ENCODE measurements around the gene UNC5A. TPM values are rescaled to one million over a fixed set of nuclear protein-coding genes. Genes with fewer than 3 reads are reported as not detected.

The UNC5A gene
- total RNA-seq, 4 donors from 2014 or later = 0.48 TPM; not detected in 3

- Histone ChIP-seq H3K27ac (no peak overlapping the region), H3K4me3 (no peak overlapping the region), H3K4me1 (no peaks in the 10 kb centered on the region), H3K9me3 (no peaks in the 10 kb centered on the region), H3K36me3 (no peaks in the 10 kb centered on the region), H3K27me3 (no peaks in the 10 kb centered on the region)
- no peak for DNase-seq
- intact Hi-C loops (cut with DNase I; ENCODE audit: low total_unique reads) = no loop called here
- TF ChIP-seq POLR2A (IDR thresholded peaks at IDR 0.05) = no peak
- no peak for TF ChIP-seq CTCF (IDR thresholded peaks at IDR 0.05)
These were observed 21.2 kb upstream of the UNC5A start for GRCh38 chr5:176788941-176789872.

DNA sequence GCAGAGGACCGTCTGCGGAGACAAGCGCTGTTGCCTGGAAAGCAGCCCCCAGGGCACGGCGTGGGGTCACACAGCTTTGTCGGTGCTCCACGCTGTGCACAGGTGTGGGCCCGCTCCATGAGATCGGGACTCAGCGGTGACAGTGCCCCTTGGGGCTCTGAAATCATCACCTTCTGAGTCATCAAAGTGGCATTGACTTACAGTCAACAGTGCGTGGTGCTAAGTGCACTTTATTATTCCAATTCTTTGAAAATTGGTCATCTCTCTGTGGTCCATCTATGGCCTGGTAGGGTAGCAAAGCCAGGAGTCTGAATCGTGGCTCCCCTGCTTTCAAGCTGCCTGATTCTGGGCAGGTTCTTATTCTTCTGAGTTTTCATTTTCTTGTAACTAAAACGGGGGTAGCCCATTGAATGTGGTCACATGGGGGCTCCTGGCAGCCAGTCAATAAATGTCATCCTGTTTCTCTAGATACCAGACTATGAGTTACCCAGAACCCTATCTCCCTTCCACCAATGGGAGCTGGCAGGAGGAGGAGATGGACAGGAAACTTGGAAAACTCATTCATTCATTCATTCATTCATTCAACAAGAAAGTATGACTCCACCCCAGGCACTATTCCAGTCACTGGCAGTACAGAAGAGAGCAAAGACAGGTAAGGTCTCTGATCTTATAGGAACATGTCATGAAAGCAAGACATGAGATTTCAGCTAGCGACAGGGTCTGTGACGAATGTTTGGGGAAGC is 20.3 kb upstream of the UNC5A start:
- DNase-seq = no peak
- Histone ChIP-seq H3K36me3 (no peaks in the 10 kb centered on the region), H3K9me3 (no peaks in the 10 kb centered on the region), H3K4me1 (no peaks in the 10 kb centered on the region), H3K27ac (no peak overlapping the region), H3K27me3 (no peaks in the 10 kb centered on the region), H3K4me3 (no peak overlapping the region)
- intact Hi-C loops (cut with DNase I; ENCODE audit: low total_unique reads) = no loop called here
- no peak for TF ChIP-seq POLR2A (IDR thresholded peaks at IDR 0.05)
- TF ChIP-seq CTCF (IDR thresholded peaks at IDR 0.05) = no peak

DNA sequence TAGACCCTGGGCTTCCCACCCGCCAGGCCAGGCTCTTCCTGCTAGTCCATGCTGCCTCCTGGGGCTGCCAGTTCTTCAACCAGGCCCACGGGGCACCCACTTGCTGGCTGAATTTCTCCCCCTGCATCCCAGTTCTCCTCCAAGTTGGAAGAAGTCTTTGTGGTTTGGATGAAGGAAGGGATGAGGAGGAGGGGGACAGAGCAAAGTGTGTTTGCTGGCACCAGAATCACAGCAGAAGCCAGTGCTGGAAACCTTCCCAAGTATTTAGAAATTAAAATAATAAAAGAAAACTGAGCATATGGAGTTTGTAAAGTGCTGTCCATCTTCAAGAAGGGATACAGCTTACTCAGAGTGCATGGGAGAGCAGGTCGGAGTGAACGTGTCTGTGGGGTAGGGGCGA is 19.4 kb upstream of the UNC5A start:
- Histone ChIP-seq H3K36me3 (no peaks in the 10 kb centered on the region), H3K27me3 (no peaks in the 10 kb centered on the region)

GRCh38 chr5:176792655-176793342 is 17.6 kb upstream of the UNC5A start:
- Histone ChIP-seq H3K4me3 (no peak overlapping the region), H3K4me1 (no peaks in the 10 kb centered on the region), H3K27ac (no peak overlapping the region), H3K36me3 (no peaks in the 10 kb centered on the region), H3K9me3 (no peaks in the 10 kb centered on the region), H3K27me3 (peaks cover 0 to 5% of the 10 kb centered on the region in 2 donors)
- TF ChIP-seq CTCF (IDR thresholded peaks at IDR 0.05) = no peak
- no peak for DNase-seq
- intact Hi-C loops (cut with DNase I; ENCODE audit: low total_unique reads) = no loop called here

More for the DNA sequence above, 19.4 kb upstream of the UNC5A start:
- intact Hi-C loops (cut with DNase I; ENCODE audit: low total_unique reads) = no loop called here
- no peaks in the 10 kb centered on the region for H3K4me1 ChIP-seq
- no peaks in the 10 kb centered on the region for H3K9me3 ChIP-seq
- TF ChIP-seq CTCF (IDR thresholded peaks at IDR 0.05) = no peak
- DNase-seq = no peak
- H3K4me3 ChIP-seq = no peak overlapping the region
- no peak overlapping the region for H3K27ac ChIP-seq

Data from uterus (tissue), 4 donors.